SK-N-MC (cell line): ENCODE measurements around the gene NRXN3.

ENCODE experiments used
- DNase-seq: peaks from one replicate; pipeline ENCODE4 v3.0.0-alpha.2; 2011; ENCODE audit warnings: low read depth, low spot score
- H3K27ac ChIP-seq: fragments of 200-600 bp; sonication (generic); 2 replicates; pipeline ENCODE4 v1.5.1; 2016; ENCODE audit warnings: mixed run types
- H3K36me3 ChIP-seq: fragments of 200-600 bp; sonication (generic); 2 replicates; pipeline ENCODE4 v1.6.1; 2017; ENCODE audit warnings: antibody characterized with exemption, low read length, mixed read lengths; ENCODE audit not compliant: insufficient read depth
- H3K4me3 ChIP-seq: fragments of 200-600 bp; sonication (generic); 2 replicates; pipeline ENCODE4 v1.5.1; 2016
- H3K9ac ChIP-seq: fragments of 200-600 bp; sonication (generic); 2 replicates; pipeline ENCODE4 v1.8.0; 2017; ENCODE audit warnings: mixed run types, mixed read lengths; ENCODE audit not compliant: insufficient read length
- H3K9me3 ChIP-seq: fragments of 200-600 bp; sonication (generic); 2 replicates; pipeline ENCODE4 v1.6.1; 2017; ENCODE audit warnings: low read depth, mild to moderate bottlenecking, antibody characterized with exemption, low read length, moderate library complexity, mixed read lengths
- EZH2 ChIP-seq: fragments of 200-600 bp; sonication (generic); IDR thresholded peaks from one replicate; pipeline ENCODE4 v1.6.1; 2017; ENCODE audit warnings: antibody characterized with exemption
- FOXP2 ChIP-seq: optimal IDR thresholded peaks from 2 replicates; pipeline ENCODE3; 2011; ENCODE audit warnings: mild to moderate bottlenecking, moderate library complexity; ENCODE audit not compliant: insufficient read depth; ENCODE audit errors: extremely low read length, control extremely low read depth
- POLR2AphosphoS5 ChIP-seq: IDR thresholded peaks from 2 replicates; pipeline ENCODE4 v1.6.1; 2012; ENCODE audit warnings: mild to moderate bottlenecking, low read depth, low read length, borderline replicate concordance

The NRXN3 gene

DNA sequence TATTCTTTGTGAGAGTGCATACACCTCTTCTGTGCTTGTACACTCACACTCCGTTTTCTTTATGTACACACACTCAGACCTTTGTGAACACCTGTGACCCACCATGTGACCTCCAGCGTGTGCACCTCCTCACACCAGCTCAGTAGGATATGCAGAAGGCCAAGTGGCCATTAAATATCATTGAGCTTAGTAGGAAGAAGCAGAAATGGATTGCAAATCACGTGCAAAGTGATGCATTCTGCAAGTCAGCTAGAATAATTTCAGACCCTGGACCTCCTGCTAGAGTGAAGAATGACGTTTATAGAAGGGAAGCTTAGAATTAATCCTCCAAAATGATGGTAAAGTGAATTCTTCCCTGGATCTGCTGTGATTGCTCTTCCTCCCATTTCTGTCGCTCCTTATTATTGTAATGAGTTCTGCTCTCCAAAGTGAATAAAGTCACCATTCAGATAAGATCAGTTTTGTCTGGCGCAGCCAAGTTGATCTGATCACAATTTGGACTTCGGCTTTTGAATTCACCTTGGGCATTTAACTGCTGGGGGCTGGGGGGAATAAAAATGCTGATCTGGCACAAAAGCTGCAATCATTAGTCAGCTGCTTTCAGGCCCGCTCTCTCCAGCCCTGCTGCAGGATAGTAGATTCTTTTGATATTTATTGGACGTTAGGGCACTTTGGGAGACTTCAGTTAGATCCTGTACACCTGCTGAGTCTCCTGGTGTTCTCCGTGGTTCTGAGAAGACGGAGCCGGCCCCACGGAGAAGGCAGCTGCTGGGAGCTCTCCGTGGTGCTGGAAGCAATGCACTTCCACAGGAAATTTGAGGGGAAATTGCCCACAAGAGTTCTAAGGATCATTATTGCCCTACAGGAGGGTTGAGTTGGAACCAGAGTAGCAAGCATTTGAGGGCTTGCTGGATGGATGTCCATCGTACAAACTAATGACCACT lies 12.4 kb upstream of the NRXN3 start:
- Histone ChIP-seq H3K36me3 (no peaks in the 10 kb centered on the region), H3K9me3 (no peaks in the 10 kb centered on the region), H3K9ac (no peak overlapping the region), H3K27ac (no peak overlapping the region), H3K4me3 (no peak overlapping the region)
- DNase-seq = no peak
- no peak for TF ChIP-seq POLR2AphosphoS5
- no peak for TF ChIP-seq FOXP2
- no peak for TF ChIP-seq EZH2

GRCh38 chr14:78162202-78162601 lies 8.0 kb upstream of the NRXN3 start:
- no peaks in the 10 kb centered on the region for H3K36me3 ChIP-seq
- H3K9ac ChIP-seq = no peak overlapping the region
- no peak for DNase-seq
- no peak overlapping the region for H3K27ac ChIP-seq
- TF ChIP-seq FOXP2 (no peak), POLR2AphosphoS5 (no peak), EZH2 (no peak)
- no peak overlapping the region for H3K4me3 ChIP-seq
- H3K9me3 ChIP-seq = no peaks in the 10 kb centered on the region

DNA sequence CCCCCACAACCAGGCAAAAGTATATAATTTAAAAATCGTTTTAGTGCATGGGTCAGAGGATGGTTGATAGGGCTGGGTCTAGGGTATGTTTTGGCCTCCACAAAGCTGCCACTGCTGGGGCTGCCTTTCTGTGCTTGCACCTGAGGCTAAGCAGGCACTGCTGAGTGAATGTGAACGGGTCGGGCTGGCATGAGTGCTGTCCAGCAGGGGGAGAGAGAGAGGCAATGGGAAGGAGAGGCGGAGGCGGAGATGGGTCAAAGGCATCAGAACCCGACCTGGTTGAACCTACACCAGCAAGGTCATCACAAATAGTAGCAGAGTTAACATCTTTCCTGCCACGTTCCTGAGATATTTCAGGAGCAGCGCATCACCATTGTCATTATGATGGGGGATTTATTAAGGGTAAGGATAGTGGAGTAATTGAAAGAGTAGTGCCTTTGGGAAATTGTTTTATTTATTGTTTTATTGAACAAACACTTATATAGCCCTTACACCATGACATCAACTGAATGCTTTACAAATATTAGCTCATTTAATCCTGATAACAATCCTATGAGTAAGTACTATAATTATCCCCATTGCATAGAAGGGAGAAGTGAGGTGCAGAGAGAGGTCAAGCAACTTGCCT lies 5.8 kb upstream of the NRXN3 start:
- H3K36me3 ChIP-seq = no peaks in the 10 kb centered on the region
- H3K9me3 ChIP-seq = no peaks in the 10 kb centered on the region
- no peak for TF ChIP-seq EZH2
- TF ChIP-seq FOXP2 = no peak
- no peak for TF ChIP-seq POLR2AphosphoS5
- H3K9ac ChIP-seq = no peak overlapping the region
- no peak for DNase-seq
- no peak overlapping the region for H3K27ac ChIP-seq
- no peak overlapping the region for H3K4me3 ChIP-seq

- Histone ChIP-seq H3K9ac (no peak overlapping the region), H3K9me3 (no peaks in the 10 kb centered on the region), H3K36me3 (no peaks in the 10 kb centered on the region), H3K27ac (no peak overlapping the region), H3K4me3 (no peak overlapping the region)
- DNase-seq = no peak
- no peak for TF ChIP-seq FOXP2
- no peak for TF ChIP-seq POLR2AphosphoS5
- no peak for TF ChIP-seq EZH2
Observed at GRCh38 chr14:78172428-78172827, 2.3 kb downstream of the NRXN3 start.

DNA sequence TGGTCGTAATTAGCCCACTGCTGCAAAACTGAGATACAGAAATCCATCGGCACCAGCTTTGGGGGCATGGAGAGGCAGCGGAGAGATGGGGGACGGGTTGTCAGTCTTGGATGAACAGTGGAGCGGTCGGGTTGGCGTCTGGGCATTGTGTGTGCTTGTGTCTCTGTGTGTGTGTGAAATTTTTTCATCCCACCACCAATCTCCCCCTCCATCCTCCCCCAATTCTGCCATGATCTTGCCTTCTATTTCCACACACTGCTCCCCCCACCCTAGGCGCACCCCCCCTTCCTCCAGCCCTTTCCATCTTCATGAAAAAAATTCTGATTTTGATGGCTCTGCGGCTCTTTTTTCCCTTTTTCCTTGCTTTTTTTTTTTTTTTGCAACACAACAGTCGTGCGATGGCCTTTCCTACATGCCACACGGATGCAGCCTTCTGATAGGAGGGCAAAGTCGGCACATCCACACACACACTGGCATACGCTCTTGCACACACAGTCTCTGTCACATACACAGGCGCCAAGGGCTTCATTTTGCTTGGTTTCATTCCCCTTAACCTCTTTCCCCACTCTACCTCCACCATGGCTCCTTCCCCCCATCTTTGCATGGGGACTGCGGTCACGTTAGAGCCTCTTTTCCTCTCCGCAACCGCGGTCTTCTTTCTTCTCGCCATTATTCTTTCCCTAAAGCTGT lies 3.3 kb downstream of the NRXN3 start:
- no peak for DNase-seq
- no peak overlapping the region for H3K9ac ChIP-seq
- H3K4me3 ChIP-seq = no peak overlapping the region
- no peak overlapping the region for H3K27ac ChIP-seq
- no peaks in the 10 kb centered on the region for H3K9me3 ChIP-seq
- TF ChIP-seq EZH2 = no peak
- TF ChIP-seq FOXP2 = no peak
- no peak for TF ChIP-seq POLR2AphosphoS5
- H3K36me3 ChIP-seq = no peaks in the 10 kb centered on the region

DNA sequence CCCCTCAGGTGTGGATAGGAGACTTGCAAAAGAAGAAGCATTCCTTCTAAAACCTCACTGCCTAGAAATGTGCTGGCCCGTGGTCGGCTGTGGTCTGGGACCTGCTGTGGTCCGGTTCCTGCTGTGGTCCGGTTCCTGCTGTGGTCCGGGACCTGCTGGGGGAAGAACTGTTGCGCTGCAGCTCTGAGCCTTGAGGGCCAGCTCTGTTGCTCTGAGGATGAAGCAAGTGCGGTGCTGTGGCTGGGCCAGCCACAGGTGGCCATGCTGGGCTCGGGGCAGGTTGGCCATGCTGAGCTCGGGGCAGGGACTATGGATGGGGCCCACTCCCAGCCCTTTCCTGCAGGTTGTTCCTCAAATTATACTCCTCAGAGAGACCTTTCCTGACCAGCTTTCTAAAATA lies 5.2 kb downstream of the NRXN3 start:
- H3K27ac ChIP-seq = no peak overlapping the region
- H3K9me3 ChIP-seq = no peaks in the 10 kb centered on the region
- no peaks in the 10 kb centered on the region for H3K36me3 ChIP-seq
- H3K9ac ChIP-seq = no peak overlapping the region
- H3K4me3 ChIP-seq = no peak overlapping the region
- TF ChIP-seq EZH2 (no peak), FOXP2 (no peak), POLR2AphosphoS5 (no peak)
- no peak for DNase-seq

DNA sequence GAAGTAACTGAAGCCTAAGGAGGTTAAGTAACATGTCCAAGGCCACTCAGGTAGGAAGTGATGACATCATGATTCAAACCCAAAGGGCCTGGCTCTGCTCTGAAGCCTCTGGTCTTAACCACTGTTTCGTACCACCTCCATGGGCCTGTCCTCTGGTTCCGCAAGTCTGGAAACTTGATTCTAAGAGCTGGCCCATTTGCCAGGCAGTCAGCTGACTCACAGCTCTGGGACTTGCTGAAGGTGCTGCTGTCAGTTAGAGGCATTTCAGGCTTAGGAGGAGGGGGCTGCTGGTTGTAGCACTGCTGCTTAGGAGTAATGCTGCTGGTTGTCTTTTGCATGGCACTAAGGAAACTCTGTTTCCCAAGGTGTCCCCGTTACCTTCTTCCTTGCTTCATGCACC lies 7.9 kb downstream of the NRXN3 start:
- no peak for DNase-seq
- H3K9me3 ChIP-seq = no peaks in the 10 kb centered on the region

DNA sequence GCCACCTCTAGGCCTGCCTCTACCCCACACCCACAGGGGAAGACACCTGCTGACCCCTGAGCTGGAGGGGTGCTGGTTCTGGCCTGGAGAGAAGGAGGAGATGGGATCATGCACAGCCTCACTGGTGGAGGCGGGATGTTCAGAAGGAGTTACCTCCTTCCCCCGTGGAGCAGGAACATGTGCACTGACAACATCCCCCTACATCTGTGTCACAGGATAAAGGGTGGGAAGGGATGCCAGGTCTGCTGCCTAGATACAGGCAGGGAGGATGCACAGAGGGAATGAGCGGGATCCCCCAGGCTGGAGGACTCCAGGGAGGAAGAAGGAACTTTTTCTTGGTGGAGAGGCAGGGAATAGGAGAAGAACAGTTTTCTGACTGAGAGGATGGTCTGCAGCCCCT lies 8.8 kb downstream of the NRXN3 start:
- no peaks in the 10 kb centered on the region for H3K9me3 ChIP-seq
- no peaks in the 10 kb centered on the region for H3K36me3 ChIP-seq
- no peak for DNase-seq
- TF ChIP-seq POLR2AphosphoS5 (no peak), EZH2 (no peak), FOXP2 (no peak)
- H3K9ac ChIP-seq = no peak overlapping the region
- H3K4me3 ChIP-seq = no peak overlapping the region
- H3K27ac ChIP-seq = no peak overlapping the region

More for the DNA sequence above, 7.9 kb downstream of the NRXN3 start:
- Histone ChIP-seq H3K36me3 (no peaks in the 10 kb centered on the region), H3K4me3 (no peak overlapping the region), H3K9ac (no peak overlapping the region), H3K27ac (no peak overlapping the region)
- TF ChIP-seq EZH2 = no peak
- TF ChIP-seq POLR2AphosphoS5 = no peak
- TF ChIP-seq FOXP2 = no peak
